NOMO-1 treated with DMSO at 0.1 percent for 48 hours (cell line): ENCODE measurements around the gene PUM2.

Experiments used
- DNase-seq: peaks from one replicate; lab custom pipeline; 2025; ENCODE audit not compliant: unreplicated experiment; lab: John Stamatoyannopoulos, UW

Gene PUM2

GRCh38 chr2:20218331-20219320 lies 132.0 kb downstream of the PUM2 start:
- no peak for DNase-seq

GRCh38 chr2:20217041-20217970 lies 133.3 kb downstream of the PUM2 start:
- DNase-seq, result no peak

DNA sequence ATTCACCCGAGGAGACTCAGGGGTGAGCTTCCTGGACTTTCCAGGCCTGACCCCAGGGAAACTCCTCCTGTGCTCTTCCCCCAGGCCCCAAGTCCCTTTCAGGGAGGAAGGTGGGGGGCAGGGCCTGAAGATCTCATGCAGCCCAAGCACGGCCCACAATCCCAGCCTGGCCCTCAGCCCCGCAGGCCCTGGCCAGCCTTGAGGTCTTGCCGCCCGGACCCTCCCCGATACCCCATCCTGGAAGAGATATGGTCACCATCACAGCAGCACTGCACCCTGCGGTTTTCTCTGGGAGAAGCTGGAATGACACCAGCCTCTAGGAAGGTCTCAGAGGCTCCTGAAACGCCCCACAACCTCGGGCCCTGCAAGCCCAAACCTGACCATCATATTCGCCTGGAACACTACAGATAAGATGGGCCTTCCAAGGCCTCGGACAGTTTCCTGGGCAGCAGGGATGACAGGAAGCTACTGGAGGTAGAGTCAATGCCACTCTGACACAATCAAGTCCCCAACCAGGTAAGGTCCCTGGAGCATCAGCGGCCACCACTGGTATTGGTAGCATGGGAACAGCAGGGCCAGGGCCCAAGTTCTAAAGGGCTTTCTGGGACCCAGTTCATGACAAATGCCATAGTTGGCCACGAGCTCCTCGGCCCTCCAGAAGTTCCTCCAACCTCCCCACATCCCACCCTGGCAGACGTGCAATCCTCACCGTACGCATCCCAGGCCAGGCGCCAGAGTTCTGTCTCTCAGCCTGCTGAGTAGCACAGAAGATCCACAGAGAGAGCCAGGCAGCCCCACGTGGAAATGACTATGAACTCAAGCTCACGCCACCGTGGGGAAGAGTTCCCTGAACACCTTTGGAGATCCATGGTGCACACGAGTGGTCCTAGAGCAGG lies 134.3 kb downstream of the PUM2 start:
- DNase-seq, result no peak

- no peak for DNase-seq
These were observed 135.2 kb downstream of the PUM2 start for GRCh38 chr2:20215183-20216040.

DNA sequence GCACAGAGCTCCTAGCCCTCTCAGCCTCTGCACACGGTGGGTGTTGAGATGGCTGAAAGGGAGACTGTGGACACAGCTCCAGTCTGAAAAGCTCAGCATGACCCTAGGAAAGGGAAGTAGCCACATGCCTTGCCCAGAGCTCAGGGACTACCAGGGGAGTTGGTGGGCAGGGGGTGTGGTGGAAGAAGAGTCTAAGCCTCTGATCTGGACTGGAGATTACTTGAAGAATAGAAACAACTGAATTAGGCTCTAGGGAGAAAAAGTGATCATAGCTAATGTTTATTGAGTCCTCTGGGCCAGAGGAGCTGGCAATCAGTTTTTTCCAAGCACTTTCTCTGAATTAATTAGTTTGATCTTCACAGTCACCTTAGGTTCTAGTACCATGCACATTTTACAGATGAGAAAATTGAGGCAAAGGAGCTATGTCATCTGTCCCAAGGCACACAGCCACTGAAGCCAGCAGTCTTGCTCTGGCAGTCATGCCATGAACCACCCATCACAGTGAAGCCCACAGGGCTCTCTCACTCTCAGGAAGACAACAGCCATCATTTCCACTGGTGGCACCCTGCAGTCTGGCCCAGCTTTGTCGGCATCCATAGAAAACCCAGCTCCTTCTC lies 136.0 kb downstream of the PUM2 start:
- DNase-seq, result no peak

DNA sequence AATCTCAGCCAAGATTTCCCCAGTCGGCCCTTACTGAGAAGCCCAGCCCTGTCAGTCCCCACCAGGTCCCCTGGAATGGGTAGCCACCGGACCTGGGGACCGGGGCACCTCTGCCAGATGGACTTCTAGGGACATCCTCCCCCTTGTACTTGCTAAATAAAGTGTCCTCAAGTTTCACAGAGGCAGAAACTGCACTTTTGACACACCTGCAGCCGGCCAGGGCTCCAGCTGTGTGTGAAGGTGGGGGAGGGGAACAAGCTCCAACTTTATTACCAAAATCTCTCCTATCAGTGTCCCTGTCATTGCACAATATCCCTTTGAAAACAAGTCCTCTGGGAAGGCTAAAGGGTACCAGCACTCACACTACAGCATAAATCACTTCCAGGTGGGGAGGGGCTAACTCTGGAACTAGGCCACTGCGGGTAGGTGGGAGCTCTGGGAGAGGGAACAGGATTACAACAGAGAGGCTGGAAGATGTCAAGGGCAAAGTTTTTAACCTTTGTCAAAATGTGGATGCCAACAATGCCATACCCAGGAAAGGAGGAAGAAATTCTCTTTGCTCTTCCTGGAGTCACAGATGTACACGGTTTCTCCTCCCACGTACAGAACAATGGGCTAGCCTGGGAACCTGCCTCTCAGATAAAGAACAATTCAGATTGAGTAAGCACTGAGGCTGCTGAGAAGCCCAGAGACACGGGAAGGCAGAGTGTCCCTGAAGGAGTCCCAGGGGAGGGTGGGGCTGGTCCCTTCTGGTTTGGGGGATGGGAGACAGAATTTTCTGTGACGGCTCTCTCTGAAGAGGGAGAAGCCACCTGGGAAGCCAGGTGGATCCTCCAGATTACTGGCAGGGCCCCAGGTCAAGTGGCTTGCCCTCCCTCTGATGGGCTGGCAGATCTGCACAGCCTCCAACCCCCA lies 136.7 kb downstream of the PUM2 start:
- DNase-seq, result no peak

GRCh38 chr2:20212871-20213503 lies 137.7 kb downstream of the PUM2 start:
- no peak for DNase-seq

- no peak for DNase-seq
These were observed 138.2 kb downstream of the PUM2 start for GRCh38 chr2:20212459-20212870.

DNA sequence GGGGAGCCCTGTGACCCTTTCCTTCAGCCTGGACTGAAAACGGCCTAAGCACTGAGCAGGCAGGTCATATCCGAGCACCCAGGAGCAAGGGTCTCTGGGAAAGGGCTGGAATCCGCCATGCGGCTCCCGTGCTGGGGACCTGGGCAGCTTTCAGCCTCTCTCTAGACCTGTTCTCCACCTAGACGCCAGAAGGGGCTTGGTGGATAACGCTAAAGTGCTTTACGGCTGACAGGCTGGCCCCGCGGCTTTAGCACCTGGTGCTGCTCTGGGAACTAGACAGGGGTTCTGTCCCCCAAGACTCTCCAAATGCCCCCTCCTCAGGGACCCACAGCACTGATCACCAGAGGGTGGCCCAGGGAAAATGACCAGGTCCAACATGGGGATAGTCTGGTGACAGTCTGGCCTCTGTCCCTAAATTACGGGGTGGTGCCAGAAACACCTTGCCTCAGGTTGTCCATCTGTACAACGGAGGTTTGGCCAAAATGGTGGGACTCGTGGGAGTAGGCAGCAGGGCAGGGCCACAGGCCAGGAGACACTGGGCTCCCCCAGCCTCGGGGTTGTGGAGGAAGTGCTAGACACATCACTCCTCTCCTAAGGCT lies 138.7 kb downstream of the PUM2 start:
- DNase-seq, result no peak

- DNase-seq, result no peak
These were observed 139.2 kb downstream of the PUM2 start for GRCh38 chr2:20211420-20211819.

DNA sequence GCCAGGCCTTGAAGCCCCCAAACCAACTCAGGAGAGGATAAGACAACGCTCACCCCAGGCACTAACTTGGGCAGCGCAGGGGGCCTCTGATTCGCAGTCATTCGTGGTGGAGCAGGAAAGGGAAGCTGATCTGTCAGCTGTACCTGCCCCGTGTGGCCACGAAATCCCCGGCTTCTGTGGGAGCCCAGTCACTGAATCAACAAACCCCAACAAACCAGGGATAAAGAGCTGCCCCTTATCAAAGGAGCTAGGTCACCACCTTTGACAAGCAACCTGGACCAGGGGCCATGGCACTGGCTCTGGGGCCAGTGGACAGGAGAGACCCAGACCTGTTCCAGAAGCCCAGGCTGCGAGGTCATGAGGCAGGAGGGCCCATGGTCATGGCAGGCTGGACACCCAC lies 140.2 kb downstream of the PUM2 start:
- DNase-seq, result no peak

DNA sequence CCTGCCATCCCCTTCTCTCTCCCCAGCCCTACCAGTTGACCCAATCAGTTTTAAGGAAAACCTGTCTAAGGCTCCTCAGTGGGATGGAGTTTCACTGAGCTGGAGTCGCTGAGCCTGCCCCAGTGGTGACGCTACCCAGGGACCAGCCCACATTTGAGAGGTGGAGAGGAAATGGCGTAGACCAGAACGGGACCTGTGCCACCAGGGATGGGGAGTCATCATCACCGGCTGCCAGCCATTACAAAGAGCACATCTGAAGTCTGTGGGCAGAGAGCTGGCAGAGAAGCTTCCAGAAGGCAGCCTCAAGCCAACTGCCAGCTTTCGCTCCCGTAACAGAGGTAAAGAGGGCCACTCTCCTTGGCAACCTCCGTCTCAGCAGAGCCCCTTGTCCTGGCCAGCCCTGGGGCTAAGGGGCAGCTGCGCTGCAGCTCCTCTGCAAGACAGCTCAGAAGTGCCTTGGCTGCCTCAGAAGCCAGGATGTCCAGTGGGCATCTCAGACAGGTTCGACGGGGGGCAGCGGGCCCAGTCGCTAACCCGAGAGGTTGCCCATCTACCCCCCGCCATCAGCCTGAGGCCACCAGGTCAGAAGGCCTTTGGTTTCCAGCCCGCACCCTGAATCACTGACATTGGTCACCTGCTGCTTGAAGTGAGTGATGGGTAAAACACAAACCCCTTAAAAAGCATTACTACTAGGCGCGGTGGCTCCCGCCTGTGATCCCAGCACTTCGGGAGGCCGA lies 141.1 kb downstream of the PUM2 start:
- no peak for DNase-seq

- DNase-seq, result no peak
These were observed 142.2 kb downstream of the PUM2 start for GRCh38 chr2:20208476-20208859.

DNA sequence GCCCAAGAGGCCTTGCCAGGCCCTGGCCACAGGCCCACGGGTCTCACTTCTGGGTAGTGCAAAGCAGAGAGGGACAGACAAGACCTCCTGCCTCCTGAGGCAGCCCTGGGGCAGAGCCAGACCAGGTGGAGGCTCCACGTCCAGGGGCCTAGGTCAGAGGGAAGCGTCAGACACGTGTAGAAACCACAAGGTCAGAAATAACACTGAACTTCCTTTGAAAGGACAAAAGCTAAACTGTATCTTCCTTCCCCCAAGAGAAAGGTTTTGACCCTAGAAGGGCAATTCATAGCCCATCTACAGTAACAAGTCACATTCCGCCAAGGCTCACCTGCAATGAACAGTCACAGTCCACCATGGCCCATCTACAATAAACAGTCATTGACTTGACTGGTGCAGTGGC lies 143.6 kb downstream of the PUM2 start:
- peak; percentile 13 for DNase-seq

GRCh38 chr2:20205915-20206524 lies 144.6 kb downstream of the PUM2 start:
- no peak for DNase-seq

- DNase-seq, result no peak
These were observed 145.6 kb downstream of the PUM2 start for GRCh38 chr2:20205069-20205468.
